ENCODE results near the gene FAM107A. TPM values are rescaled to one million over a fixed set of nuclear protein-coding genes. Genes with fewer than 3 reads are reported as not detected.

The FAM107A gene
- polyA plus RNA-seq, 3 donors, result not detected

DNA sequence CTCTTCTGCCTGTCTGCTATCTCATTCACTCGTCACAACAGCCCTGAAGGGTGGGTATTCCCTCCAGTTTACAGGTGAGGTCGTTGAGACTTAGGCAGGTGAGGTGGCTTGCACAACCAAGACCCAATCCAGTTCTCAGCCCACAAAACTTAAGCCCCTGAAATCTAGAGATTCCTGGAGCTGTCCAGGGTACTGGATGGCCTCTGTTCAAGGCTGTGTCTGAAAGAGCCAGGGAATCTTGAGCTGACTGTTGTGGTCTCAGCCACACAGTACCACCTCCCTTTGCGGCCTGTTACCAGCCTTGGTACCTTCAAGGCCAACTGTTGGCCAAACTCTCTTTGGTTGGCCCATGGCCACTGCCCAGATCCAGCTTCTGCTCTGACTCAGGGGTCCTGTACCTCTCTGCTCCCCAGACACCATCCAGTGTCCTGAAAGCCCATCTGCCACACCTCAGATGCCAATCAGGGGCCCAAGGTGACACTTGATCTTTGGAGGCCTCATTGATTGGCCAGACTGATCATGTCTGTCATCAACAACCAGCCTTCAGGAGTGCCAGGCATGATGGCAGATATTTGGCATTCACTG is 10.9 kb upstream of the FAM107A start:
- Histone ChIP-seq H3K27ac (ENCODE audit: low read depth in 1 of 2, low read length in 2 of 2) (no peak overlapping the region), H3K9me3 (replicated peaks in 1 of 2; ENCODE audit: control insufficient read depth in 1 of 2, insufficient read depth in 1 of 2, low read length in 2 of 2) (peaks cover 0 to 27% of the 10 kb centered on the region in 2 donors), H3K4me3 (replicated peaks in 1 of 3; ENCODE audit: low read depth in 2 of 3, low read length in 3 of 3) (no peak overlapping the region), H3K4me1 (ENCODE audit: control insufficient read depth in 1 of 2, insufficient read depth in 2 of 2, low read length in 2 of 2) (peaks cover 7 to 9% of the 10 kb centered on the region in 2 donors), H3K9ac (ENCODE audit: insufficient read depth, low read length, poor library complexity, severe bottlenecking) (no peak overlapping the region), H3K4me2 (replicated peaks; ENCODE audit: extremely low read depth, low read length, poor library complexity, severe bottlenecking) (no peak overlapping the region), H3K36me3 (replicated peaks in 1 of 2; ENCODE audit: control insufficient read depth in 1 of 2, insufficient read depth in 2 of 2, low read length in 2 of 2) (no peaks in the 10 kb centered on the region), H4K20me1 (ENCODE audit: insufficient read depth, low read length) (no peaks in the 10 kb centered on the region), H3K27me3 (ENCODE audit: control insufficient read depth in 2 of 2, insufficient read depth in 2 of 2, low read length in 2 of 2) (peaks cover 36 to 62% of the 10 kb centered on the region in 2 donors), H2AFZ (ENCODE audit: insufficient read depth, low read depth, low read length, poor library complexity, severe bottlenecking) (no peak overlapping the region), H3K79me2 (ENCODE audit: insufficient read depth, low read length) (no peaks in the 10 kb centered on the region)
- no peak for DNase-seq
- H3K27ac Mint-ChIP-seq, result no peak overlapping the region
- TF ChIP-seq CTCF (IDR thresholded peaks at IDR 0.05), result no peak
- H3K27me3 Mint-ChIP-seq (ENCODE audit: low read depth in 3 of 3), result peaks cover 53 to 69% (median 65%) of the 10 kb centered on the region in 3 donors
- peaks cover 0 to 26% (median 19%) of the 10 kb centered on the region in 7 donors for H3K9me3 Mint-ChIP-seq
- peak overlapping the region in 1 of 2 donors; percentile 81 for H3K4me3 Mint-ChIP-seq
- 83% methylated on average over 1 of the region's 3 CpGs for WGBS (ENCODE audit: insufficient coverage)
- peaks cover 4 to 6% of the 10 kb centered on the region in 2 donors for H3K36me3 Mint-ChIP-seq
- intact Hi-C loops (cut with micrococcal nuclease), result no loop called here
- peaks cover 29% of the 10 kb centered on the region for H3K4me1 Mint-ChIP-seq

DNA sequence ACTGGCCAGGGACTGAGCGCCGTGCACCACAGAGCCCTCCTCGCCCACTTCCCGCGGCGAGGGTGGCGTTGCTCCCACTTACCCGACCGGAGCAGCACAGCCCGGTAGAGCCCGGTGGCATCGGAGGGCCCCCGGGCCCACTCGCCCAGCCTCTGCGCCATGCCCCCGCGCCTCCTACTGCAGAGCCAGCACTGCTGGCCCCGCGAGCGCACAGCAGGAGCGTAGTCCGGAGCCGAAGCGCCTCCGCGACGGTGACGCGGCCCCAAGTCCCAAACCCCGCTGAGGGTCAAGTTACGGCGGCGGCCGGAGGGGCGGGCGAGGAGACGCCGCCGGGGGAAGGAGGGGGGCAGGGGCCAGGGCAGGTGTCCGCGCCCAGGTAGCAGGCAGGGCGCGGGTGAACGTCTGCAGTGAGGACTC is 9.6 kb upstream of the FAM107A start:
- no peak for DNase-seq
- peaks cover 0 to 27% (median 19%) of the 10 kb centered on the region in 7 donors for H3K9me3 Mint-ChIP-seq
- peak overlapping the region in 1 of 2 donors; percentile 98 for H3K4me3 Mint-ChIP-seq
- Histone ChIP-seq H3K27me3 (ENCODE audit: control insufficient read depth in 2 of 2, insufficient read depth in 2 of 2, low read length in 2 of 2) (peaks cover 36 to 62% of the 10 kb centered on the region in 2 donors), H3K9me3 (replicated peaks in 1 of 2; ENCODE audit: control insufficient read depth in 1 of 2, insufficient read depth in 1 of 2, low read length in 2 of 2) (peaks cover 0 to 27% of the 10 kb centered on the region in 2 donors), H4K20me1 (ENCODE audit: insufficient read depth, low read length) (no peaks in the 10 kb centered on the region), H3K27ac (ENCODE audit: low read depth in 1 of 2, low read length in 2 of 2) (no peak overlapping the region), H3K79me2 (ENCODE audit: insufficient read depth, low read length) (no peaks in the 10 kb centered on the region), H3K4me2 (replicated peaks; ENCODE audit: extremely low read depth, low read length, poor library complexity, severe bottlenecking) (no peak overlapping the region), H3K4me1 (ENCODE audit: control insufficient read depth in 1 of 2, insufficient read depth in 2 of 2, low read length in 2 of 2) (peaks cover 7 to 9% of the 10 kb centered on the region in 2 donors), H3K36me3 (replicated peaks in 1 of 2; ENCODE audit: control insufficient read depth in 1 of 2, insufficient read depth in 2 of 2, low read length in 2 of 2) (no peaks in the 10 kb centered on the region), H2AFZ (ENCODE audit: insufficient read depth, low read depth, low read length, poor library complexity, severe bottlenecking) (no peak overlapping the region), H3K4me3 (replicated peaks in 1 of 3; ENCODE audit: low read depth in 2 of 3, low read length in 3 of 3) (no peak overlapping the region), H3K9ac (ENCODE audit: insufficient read depth, low read length, poor library complexity, severe bottlenecking) (no peak overlapping the region)
- 8% methylated on average over 42 of the region's 44 CpGs for WGBS (ENCODE audit: insufficient coverage)
- intact Hi-C loops (cut with micrococcal nuclease), result no loop called here
- peaks cover 29% of the 10 kb centered on the region for H3K4me1 Mint-ChIP-seq
- no peak overlapping the region for H3K27ac Mint-ChIP-seq
- peaks cover 53 to 66% (median 65%) of the 10 kb centered on the region in 3 donors for H3K27me3 Mint-ChIP-seq (ENCODE audit: low read depth in 3 of 3)
- TF ChIP-seq CTCF (IDR thresholded peaks at IDR 0.05), result no peak
- peaks cover 4 to 6% of the 10 kb centered on the region in 2 donors for H3K36me3 Mint-ChIP-seq

Data from CD14-positive monocyte (primary cell).